AG20443 (cell line): Measurements from ENCODE around the gene AMZ1.
A peak's percentile ranks its signal among the peaks of the same experiment; 100 is the strongest.
"Not testable (repeated sequence)": the region's sequence is repeated elsewhere in the genome, so short reads cannot be mapped to it uniquely, and the experiment has no call there.

ENCODE experiments used
- DNase-seq: peaks from one replicate; pipeline ENCODE4 v3.0.0; 2012; ENCODE audit warnings: low spot score, mixed read lengths

AMZ1 gene

DNA sequence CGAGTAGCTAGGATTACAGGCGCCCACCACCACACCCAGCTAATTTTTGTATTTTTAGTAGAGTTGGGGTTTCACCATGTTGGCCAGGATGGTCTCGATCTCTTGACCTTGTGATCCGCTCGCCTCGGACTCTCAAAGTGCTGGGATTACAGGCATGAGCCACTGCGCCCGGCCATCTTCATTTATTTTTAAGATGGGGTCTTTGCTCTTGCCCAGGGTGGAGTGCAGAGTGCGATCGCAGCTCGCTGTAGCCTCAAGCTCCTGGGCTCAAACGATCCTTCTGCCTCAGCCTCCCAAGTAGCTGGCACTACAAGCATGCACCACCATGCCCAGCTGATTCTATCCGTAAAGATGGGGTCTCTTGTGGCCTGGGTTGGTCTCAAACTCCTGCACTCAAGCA is 39.2 kb downstream of the AMZ1 start:
- DNase-seq: not testable (repeated sequence)

DNA sequence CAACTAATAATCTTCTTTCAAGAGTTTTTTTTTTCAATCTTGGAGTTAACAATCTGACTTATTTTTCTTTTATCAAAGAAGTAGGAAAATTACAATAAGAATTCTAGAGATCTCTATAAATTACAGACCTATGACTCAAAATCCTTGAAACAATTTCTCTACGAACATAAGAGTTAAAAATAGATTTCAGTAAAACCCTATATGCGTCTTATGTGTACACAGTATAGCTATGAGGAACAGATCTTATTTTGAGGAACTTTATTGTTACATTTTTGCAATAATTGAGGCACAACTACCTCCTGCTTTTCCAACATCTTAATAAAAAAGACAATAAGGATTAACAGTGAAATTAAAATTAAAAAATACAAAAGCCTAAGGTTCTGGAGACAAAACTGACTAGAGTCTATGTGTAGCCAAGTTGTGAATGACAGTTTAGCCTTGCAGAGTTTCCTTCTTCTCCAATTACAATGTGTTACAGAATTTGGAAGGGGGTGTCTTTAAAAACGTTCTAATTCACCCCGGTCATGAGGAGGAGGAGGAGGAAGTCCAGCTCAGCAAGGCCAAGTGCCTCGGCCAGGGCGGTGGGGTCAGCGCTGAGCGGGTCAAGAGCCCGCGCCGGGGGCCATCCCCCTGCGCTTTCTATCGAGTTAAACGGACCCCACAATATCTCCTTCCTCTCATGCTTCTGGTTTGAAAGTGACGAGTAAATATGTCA is 40.5 kb downstream of the AMZ1 start:
- DNase-seq: no peak

DNA sequence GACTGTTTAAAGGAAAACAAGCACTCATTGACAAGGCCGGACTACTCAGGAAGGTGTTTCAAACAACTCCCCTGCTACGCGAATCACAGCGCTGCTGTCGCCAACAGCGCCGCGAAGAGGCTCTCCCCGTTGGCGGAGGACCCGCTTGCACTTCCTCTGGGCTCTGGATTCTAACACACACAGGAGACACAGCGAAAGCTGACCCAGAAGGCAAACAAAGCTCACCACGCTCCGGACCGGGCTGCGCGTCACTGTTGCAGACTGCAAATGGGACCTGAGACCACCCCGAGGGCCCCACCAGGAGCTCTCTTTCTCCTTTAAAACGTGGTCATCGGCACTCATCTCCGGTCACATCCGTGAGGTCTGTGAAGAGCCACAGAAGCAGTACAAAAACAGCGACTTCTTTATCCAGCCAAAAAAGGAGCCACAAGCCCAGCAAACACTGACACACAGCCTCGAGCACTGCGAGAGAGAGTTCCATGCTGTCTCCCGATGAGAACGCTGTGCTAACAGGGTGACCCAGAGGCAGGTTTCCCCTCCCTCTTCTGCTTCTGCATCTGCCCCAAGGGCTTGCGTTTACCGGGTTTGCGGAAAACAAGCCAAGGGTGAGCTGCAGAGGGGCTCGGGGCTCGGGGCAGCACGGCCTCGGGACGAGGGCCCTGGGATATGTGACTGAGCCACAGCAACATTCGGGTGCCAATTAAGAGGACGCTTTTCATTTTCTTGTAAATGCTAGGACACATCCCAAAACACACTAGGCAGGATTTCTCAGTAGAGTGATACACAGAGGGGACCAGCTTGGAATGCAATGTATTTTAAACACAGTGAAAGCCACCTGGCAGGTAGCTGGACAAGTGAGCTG is 41.3 kb downstream of the AMZ1 start:
- DNase-seq: no peak

DNA sequence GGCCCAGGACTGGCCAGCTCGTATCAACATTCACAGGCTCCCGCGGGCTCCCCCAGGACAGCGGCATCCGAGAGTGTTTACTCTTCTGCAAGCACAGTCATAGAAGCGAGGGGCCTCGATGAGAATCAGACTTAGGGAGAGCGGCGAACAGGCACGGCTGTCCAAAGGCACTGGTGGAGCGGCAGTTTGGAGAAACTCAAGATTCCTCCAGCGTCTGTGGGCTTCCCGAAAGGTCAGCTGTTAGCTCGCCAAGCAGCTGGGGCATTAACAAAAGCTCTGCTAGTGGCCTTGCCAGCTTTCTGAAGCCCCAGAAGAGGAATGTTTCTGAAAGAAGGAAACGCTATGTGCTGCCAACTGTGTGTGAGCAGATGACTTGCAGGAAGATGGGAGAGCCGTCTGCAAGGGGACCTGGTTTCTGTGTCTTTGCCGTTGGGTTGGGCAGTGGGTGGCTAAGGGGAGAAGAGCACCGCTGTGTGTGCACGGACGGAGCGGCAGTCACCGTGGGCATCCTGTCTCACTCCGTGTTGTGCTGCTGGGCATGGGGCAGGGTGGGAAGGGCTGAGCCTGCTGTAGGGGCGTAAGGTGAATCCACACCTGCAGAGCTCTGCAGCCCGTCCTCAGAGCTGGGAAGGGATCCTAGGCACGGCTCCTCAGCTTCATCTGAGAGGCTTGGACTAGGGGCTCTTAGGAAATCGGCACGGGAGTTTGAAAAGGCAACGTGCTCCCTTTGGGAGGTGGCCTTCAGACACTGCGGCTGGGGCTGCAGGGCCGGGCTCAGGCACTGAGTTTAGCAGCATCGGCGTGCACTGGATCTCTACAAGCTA is 42.1 kb downstream of the AMZ1 start:
- DNase-seq: no peak

DNA sequence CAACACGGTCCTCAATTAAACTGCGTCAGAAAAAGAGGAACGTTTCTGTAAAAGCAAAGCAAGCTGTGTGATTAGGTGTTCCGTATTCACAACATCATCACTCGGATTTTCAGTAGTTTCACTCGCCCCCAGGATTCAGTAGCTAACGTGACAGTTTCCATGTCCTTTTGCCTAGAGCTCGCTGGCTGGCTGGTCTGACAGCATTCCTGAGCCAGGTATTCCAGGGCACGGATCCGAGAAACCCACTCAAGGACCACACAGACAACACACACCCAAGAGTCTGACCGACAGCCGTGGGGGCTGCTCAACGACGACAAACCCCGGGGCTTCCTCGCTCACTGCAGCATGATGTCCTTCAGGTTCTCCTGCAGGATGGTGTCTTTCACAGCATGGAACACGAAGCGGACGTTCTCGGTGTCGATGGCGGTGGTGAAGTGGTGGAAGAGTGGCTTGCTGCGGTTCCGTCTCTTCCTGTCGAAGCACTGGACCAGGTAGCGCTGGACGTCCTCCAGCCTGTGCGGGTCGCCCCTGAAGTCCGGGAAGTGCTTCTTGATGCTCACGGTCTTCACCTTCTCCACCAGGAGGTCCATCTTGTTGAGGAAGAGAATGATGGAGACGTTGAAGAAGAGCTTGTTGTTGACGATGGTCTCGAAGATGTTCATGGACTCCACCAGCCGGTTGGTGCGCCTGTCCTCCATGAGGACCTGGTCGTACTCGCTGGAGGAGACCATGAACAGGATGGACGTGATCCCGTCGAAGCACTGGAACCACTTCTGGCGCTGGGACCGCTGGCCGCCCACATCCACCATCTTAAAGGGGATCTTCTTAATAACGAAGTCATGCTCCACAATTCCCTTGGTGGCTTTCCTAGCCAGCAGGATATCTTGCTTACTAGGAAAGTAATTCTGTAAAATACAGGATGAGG is 43.1 kb downstream of the AMZ1 start:
- DNase-seq: no peak

DNA sequence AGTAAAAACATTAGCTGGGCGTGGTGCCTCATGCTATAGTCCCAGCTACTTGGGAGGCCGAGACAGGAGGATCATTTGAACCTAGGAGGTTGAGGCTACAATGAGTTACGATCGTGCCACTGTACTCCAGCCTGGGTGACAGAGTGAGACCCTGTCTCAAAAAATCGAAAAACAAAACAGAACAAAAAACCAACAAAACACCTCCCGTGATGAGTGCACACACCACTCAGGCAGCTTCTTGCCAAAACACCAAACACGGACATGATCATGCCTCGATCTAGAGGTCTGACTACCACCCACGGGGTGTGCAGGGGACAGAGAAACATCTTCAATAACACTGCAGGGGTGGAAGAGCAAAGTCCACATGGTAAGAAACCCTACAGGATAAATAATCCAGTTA is 44.4 kb downstream of the AMZ1 start:
- DNase-seq: no peak

DNA sequence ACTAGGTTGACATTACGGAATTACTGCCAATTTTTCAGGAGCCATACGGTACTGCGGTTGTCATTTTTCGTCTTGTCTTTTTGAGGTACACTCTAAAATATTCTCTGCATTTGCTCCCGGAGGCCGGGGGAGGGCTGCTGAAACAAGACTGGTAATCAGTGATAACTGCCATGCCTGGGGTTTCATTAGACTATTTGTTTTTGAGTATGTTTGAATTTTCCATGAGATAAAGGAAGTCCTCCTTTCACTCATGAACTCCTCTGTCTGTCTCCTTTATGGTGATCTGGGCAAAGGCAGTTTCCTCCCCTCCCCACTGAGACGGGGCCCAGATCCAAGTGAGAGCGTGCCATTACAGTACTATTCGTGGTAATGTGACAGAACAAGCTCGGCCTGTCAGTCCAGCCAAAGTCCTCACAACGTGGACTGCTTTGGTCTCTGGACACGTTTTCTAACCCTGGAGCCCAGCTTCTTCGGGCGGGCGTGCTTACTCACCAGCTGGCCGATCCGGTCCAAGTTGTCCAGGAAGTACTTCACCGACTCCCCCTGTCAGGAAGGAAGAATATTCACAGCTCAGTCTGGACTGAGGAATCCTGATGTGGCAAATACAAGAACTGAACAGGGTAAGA is 45.1 kb downstream of the AMZ1 start:
- DNase-seq: peak; percentile 66

DNA sequence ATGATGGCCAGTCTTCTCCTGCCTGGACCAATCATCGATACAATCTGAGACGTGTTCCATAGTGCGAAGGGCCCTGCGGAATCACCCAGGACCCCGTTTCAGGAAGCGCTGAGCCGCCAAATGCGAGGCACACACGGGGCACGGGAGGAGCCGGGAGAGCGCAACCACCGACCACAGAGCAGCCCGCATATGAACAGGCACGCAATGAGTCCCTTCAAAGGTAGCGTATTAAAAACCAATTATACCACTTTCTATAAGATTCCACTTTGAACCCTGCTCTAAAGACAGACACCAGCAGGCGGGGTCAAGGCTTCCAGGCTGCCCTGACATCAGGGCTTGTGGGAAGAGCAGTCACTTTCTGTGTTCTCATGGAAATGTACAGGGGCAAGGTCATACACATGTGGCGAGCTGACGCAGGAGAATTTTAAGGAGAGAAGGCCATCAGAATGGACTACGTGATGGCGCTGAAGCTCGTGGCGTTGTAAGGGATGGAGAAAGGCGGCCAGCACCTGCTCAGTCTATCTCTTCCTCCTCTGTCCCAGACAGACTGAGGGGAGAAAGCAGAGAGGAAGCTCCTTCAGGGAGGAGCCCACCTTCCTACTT is 46.2 kb downstream of the AMZ1 start:
- DNase-seq: no peak

DNA sequence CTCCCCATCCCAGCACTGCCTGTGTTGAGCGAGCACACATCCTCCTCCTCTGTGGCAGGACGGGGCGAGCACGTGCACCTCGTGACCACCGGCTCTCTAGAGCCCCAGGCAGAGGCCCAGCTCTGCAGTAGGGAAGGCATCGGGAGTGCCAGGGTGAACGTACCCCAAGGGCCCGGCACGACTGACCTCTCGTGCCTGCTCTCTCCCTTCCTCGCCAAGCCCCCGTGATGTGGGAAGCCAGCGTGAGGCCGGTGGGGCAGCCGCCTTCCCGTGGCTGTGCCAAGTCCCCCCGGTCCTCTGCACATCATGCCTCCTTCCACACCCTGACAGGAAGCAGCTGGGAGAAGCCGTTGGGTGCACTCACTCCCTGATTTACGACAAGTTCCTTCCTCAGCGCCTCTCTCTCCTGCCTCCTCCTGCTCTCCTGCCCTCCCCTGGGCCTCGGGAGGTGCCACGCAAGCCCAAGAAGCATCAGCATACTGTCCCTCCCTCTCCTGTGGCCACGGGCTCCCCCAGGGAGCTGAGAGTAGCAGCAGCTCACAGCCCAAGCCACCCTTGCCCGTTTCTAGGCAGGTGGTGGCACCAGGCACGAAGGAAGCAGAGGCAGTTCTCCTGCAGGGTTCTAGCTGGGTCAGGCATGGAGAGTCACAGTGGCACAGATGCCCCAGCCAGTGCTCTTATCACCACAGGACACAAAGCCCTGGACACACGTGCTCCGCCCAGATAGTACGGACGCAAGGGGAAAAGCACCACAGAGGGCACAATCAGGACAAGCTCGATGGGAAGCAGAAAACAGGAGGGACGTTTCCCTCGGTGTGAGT is 47.0 kb downstream of the AMZ1 start:
- no peak for DNase-seq

DNA sequence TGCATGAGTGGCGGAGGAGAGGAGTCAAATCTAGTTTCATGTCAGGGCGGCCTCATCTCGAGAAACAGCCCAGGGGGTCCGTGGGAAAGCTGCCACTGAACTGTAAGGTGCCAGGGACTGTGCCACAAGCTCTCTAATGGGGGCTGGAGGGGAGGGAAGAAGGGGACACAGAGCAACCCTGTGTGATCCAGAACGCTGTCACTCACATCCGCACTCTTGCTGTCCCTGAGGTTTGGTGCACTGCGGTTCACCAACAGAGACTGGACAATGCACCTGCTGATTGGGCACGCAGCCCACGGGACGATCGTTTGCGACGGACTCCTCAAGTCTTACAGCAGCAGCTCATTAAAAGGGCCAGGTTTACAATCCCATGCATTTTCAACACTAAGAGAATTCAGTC is 47.7 kb downstream of the AMZ1 start:
- DNase-seq: no peak

DNA sequence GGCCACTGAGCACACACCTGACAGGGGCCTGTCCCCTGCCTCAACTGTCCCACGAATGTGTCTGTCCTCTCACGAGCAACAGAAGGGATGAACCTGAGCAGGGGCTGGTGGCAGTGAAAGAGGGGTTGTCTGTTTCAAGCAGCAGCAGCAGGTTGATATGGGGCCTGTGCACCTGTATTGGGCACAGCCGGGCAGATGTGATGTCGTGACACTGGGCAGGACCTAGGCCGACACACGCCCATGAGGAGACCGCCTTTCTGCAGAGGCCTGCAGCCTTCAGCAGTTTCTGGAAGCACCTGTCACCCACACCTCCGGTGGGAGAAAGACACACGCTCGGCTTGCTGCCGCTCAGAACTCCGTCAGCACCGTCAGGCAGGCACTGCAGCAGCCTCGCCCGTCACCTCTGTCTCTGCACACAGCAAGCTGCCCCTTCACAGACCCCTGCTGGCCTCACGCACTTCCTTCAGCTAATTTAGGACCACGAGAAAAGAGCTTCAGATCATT is 48.5 kb downstream of the AMZ1 start:
- DNase-seq: no peak

DNA sequence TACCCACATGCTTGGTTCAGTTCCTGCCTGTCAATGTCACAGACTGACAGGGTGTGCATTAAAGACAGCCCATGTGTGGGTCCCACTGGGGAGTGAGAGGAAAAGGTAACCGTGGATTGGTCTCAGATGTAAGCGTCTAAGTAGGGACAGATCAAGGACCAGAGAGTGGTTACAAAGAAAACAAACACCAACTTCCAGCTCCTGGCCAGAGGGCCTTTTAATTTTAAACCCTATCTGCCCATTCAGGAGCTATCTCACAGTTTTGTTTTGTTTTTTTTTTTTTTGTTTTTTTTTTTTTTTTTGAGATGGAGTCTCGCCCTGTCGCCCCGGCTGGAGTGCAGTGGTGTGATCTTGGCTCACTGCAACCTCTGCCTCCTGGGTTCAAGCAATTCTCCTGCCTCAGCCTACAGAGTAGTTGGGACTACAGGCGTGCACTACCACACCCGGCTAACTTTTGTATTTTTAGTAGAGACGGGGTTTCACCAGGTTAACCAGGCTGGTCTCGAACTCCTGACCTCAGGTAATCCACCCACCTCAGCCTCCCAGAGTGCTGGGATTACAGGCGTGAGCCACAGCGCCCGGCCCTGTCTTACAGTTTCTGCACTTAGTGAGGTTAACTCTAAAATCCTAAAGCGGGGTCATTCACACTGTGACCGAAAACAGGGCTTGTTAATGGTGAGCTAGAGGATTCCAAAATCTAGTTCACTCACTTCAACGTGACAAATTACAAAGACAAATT is 49.2 kb downstream of the AMZ1 start:
- not testable (repeated sequence) for DNase-seq

DNA sequence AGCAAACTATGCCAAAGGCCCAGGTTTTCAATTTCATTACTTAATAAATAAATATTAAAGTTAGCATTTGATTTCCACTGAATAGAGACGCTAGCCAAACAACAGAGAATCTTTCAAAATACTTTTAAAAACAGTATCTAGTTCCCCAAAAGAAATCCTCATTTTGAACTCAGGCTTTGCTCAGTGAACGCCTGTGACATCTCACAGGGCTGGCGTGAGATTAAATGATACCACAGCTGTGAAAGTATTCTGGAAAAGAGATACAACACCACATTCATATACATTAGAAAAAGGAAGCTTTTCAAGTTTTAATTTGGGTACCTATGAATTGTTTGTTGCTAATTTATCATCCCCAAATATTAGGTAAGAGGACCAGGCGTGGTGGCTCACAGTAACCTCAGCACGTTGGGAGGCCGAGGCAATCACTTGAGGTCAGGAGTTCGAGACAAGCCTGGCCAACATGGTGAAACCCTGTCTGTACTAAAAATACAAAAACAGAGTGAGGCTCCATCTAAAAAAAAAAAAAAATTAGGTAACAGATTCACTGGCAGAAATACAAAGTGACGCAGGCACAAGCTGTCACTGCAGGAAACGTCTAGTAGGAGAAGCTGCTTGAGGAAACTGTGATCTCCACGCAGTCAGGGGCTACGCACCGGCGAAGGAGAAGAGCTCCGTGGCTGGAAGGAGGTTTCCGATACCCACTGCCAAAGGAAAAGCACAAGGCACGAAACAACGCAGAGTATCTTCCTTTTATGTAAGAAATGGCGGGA is 50.0 kb downstream of the AMZ1 start:
- DNase-seq: no peak

DNA sequence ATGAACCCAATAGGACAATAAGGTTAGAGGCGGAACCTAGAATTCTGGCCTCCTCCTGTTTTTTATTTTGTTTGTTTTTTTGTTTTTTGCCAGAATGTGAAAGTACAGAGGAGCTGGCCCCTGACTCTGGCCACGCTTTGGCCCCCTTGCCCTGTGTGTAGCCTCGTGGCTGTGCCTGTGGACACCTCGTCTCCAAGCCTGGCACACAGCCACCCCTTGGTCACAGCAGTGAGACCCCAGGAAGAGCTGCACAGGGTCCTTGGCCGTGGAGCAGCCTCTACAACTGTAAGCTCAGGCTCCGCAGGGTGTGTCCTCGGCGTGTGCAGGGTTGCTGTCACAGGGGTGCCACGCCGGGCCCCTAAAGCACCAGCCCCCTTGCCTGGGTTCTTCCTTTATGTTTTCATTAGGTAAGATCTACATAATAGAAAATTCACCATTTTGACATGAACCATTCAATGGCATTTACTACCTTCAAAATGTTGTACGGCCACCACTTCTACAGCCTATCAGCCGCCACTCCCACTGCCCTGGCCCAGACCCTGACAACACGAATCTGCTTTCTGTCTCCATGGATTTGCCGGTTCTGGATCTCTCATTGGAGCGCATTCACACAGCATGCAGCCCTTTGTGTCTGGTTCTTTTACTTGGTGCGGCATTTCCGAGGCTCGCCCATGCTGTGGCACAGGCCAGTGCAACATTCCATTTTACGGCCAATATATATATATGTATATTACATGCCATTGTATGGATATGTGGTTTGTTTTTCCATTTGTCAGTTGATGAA is 51.0 kb downstream of the AMZ1 start:
- DNase-seq: no peak

DNA sequence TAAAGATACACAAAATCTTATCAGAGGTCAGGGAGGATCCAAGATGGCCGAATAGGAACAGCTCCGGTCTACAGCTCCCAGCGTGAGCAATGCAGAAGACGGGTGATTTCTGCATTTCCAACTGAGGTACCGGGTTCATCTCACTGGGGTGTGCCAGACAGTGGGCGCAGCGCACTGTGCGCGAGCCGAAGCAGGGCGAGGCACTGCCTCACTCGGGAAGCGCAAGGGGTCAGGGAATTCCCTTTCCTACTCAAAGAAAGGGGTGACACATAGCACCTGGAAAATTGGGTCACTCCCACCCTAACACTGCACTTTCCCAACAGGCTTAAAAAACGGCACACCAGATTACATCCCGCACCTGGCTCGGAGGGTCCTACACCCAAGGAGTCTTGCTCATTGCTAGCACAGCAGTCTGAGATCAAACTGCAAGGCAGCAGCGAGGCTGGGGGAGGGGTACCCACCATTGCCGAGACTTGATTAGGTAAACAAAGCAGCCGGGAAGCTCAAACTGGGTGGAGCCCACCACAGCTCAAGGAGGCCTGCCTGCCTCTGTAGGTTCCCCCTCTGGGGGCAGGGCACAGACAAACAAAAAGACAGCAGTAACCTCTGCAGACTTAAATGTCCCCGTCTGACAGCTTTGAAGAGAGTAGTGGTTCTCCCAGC is 55.7 kb downstream of the AMZ1 start:
- DNase-seq: not testable (repeated sequence)

DNA sequence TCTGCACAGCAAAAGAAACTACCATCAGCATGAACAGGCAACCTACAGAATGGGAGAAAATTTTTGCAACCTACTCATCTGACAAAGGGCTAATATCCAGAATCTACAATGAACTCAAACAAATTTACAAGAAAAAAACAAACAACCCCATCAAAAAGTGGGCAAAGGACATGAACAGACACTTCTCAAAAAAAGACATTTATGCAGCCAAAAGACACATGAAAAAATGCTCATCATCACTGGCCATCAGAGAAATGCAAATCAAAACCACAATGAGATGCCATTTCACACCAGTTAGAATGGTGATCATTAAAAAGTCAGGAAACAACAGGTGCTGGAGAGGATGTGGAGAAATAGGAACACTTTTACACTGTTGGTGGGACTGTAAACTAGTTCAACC is 60.7 kb downstream of the AMZ1 start:
- DNase-seq: not testable (repeated sequence)

DNA sequence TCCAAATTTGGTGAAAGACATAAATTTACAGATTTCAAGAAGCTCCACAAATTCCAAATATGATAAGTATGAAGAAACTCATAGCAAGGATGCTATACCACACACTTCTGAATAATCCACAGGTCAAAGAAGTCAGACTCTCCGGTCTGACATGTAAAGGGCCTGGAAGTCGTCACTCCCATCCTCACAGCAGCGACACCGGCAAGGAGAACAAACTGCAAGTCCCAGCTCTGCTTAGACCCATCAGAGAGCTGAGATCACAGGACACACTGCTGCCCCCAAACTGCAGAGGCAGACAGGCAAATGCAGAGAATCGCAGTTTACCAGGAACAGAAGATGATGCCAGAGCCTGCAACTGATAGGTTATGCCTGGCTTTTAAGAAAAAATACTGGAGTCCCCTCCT is 62.0 kb downstream of the AMZ1 start:
- DNase-seq: no peak
